GM15510 (cell line): ENCODE results near the gene STXBP5.

Experiments used
- POLR2A ChIP-seq: IDR thresholded peaks from 3 replicates; pipeline ENCODE4 v1.6.1; 2011; ENCODE audit warnings: borderline replicate concordance; ENCODE audit not compliant: insufficient read length; ENCODE audit errors: extremely low read depth

The STXBP5 gene

DNA sequence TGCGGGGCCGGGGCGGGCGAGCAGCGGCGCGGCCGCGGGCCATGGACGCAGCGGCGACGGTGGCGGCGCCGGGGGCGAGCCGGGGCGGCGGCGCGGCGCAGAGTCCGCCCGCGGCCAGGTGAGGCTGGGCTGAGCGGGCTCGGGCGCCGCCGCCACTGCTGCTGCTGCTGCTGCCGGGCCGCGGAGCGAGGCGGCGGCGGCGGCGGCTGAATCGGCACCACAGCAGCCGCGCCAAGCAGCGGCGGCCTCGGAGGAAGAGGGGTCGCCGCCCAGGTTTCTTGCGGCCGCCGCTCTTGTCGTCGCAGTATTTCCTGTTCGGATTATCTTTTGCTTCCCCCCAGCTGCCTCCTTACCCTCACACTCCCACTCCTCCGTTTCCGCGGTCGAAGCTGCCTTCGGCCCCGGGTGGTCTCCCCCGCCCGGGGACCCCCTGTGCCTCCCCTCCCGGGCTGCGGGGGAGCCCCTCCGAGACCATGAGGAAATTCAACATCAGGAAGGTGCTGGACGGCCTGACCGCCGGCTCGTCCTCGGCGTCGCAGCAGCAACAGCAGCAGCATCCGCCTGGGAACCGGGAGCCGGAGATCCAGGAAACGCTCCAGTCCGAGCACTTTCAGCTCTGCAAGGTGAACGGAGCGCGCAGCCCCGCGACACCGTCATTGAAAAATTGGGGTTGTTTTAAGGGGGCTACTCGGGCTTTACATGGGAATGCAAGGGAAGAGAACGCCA is at the start of gene STXBP5:
TSS of gene STXBP5 (plus strand) at position 358 of the 726 bp plus-strand sequence. CDS start at position 474, 116 bp downstream.
- no peak for TF ChIP-seq POLR2A

DNA sequence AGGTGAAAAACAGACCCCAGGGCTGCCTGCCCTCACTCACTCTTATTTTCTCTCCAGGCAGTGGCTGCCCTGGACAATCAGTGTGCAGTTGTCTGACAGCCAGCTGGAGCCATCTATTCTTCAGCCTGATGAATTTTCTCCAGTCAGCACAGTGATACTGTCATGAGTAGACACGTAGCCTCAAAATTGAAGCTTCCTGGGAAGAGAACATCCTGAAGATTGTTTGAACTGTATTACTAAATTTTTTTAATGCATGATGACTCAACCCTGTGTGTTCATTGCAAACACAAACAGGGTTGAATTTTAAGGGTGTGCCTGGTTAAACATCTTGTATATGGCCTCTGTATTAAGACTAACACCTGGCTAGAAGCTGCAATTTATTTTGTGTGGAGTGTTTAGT is 49.8 kb upstream of the STXBP5 start:
- TF ChIP-seq POLR2A, result no peak

GRCh38 chr6:147156218-147156617 is 48.0 kb upstream of the STXBP5 start:
- no peak for TF ChIP-seq POLR2A

GRCh38 chr6:147156799-147157382 is 47.3 kb upstream of the STXBP5 start:
- TF ChIP-seq POLR2A, result no peak

- no peak for TF ChIP-seq POLR2A
Observed at GRCh38 chr6:147157930-147158329, 46.3 kb upstream of the STXBP5 start.

- TF ChIP-seq POLR2A, result no peak
Observed at GRCh38 chr6:147158881-147159280, 45.3 kb upstream of the STXBP5 start.

DNA sequence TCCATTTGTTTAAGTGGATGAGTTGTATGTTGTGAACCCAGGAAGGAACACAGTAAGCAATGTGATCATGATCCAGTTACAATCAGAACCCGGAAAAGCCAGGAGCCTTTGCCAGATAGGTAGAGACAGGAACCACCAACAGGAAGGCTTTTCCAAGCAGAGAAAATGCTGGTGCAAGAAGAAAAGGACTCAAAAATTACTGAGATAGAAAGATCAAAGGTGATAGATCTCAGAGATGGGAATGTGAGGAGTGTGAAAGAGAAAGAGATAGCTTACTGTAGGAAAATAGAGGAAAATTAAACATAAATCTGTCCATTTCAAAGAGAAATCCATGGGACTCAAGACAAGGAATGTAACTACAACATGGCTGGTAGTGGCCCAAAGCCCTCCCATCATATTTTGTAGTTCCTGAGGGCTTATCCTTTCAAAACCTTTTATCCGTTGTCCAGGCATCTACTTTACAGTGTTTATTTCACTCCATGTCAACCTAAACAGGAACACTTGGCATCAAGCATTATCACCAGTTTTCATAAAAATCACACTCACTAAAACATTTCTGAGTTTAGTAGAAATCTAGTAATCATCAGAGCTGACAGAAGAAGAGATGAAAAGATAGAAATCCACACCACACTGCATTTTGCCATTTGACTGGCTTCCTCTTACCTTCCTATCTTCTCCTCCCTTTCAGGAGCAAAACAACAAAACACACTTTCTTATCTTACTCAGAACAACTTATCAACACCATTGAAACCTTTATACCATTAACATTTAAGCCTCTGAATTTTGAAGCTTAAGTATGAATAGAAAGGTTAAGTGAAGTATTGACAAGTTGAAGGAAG is 44.5 kb upstream of the STXBP5 start:
- TF ChIP-seq POLR2A, result no peak

GRCh38 chr6:147160593-147160992 is 43.6 kb upstream of the STXBP5 start:
- no peak for TF ChIP-seq POLR2A

DNA sequence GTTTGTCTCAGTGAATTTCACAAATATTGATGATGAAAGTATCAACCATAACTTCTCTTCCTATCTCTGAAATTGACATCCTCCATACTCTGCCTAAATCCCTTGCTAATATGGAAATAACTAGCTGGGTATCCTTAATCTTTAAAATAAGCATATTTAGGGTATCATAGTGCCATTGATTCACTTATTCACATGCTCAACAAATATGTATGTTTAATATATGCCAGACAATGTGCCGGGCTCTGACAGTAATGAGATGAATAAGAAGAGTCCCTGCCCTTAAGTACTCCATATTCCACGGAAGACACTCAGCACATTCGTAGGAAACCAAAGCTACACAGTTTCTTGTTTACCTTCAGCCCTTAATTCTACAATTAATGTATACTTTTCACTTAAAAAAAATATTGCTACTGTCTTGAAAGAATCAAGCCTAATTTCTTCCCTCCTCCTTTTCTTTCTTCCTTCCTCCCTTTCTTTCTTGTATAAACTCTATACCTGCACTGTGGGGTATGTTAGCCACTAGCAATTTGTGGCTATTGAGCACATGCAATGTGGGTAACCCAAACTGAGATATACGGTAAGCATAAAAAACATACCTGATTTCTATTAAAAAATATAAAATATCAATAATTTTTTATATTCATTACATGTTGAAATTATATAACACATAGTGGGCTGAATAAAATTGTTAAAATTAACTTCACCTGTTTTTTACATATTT is 42.8 kb upstream of the STXBP5 start:
- TF ChIP-seq POLR2A, result no peak

DNA sequence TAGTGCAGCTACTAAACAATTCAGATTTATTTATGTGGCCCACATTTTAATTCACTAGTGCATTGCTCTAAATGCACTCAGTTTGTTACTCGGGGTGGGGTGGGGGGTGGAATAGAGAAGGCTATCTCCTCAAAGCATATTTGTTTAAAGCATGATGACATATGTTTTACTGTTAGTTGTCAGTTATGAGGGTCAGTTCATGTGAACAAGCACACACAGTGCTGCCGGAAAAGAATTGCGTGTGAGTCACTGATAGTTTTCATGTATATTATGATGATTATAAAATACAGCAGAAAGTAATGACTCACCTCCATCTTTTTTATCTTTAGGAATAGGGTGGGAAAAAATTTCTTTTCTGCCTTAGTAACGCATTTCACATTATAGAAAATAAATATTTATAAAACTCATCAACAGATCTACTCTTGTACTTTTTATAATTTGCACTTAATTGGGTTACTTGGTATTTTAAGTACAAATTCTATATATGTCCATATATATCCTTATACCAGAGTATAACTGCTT is 42.2 kb upstream of the STXBP5 start:
- TF ChIP-seq POLR2A, result no peak

GRCh38 chr6:147164761-147165160 is 39.5 kb upstream of the STXBP5 start:
- TF ChIP-seq POLR2A, result no peak

DNA sequence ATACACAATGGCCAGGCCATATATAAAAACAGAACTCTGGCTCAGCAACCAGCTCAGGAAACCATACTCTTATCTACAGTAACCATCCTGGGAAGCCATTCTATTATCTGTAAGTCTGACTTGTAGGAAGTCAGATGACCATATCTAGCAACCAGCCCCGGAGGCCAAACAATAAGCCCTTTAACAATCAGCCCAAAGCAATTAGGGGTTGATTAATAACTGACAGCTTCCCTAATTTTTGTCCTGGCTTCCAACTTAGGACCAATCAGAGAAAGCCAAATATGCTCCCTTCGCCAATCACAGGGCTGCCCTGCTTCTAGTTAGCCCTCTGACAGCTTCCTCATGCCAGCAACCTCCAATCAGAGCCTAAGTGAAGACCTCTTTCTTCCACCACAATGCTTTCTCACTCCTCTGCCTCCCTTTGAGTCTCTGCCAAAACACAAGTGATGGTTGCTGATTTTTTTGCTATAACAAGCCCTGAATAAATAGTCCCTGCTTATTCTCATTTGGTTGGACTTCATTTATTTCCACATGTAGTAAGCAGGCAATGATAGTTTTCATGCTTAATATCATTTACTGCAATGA is 37.8 kb upstream of the STXBP5 start:
- TF ChIP-seq POLR2A, result no peak

GRCh38 chr6:147166992-147167391 is 37.2 kb upstream of the STXBP5 start:
- no peak for TF ChIP-seq POLR2A
